Astrocyte (in vitro differentiated cells and primary cell): ENCODE measurements around the gene SCGN. TPM values are rescaled to one million over a fixed set of nuclear protein-coding genes. Genes with fewer than 3 reads are reported as not detected.
"Not testable (repeated sequence)": the region's sequence is repeated elsewhere in the genome, so short reads cannot be mapped to it uniquely, and the experiment has no call there.

Source experiments
- DNase-seq: peaks from one replicate; pipeline ENCODE4 v3.0.0-alpha.2; 2010; ENCODE audit warnings: low read depth
- FAIRE-seq: peaks from 2 replicates; lab custom pipeline; 2011; peaks lifted over from hg19 to GRCh38; lab: Jason Lieb, UNC
- H2AFZ ChIP-seq: 2 replicates; pipeline ENCODE4 v1.6.0; 2012; ENCODE audit warnings: low read depth, low read length, inconsistent platforms
- H3K27ac ChIP-seq: 2 replicates; pipeline ENCODE4 v1.5.1; 2011; ENCODE audit warnings: low read depth, low read length, inconsistent platforms
- H3K27me3 ChIP-seq: 2 replicates; pipeline ENCODE4 v1.6.0; 2011; ENCODE audit warnings: low read length, inconsistent platforms; ENCODE audit not compliant: insufficient read depth
- H3K36me3 ChIP-seq: 2 replicates; pipeline ENCODE4 v1.5.1; 2011; ENCODE audit warnings: low read length, inconsistent platforms; ENCODE audit not compliant: insufficient read depth
- H3K4me1 ChIP-seq: 2 replicates; pipeline ENCODE4 v1.5.1; 2011; ENCODE audit warnings: low read length, inconsistent platforms; ENCODE audit not compliant: insufficient read depth
- H3K4me2 ChIP-seq: 2 replicates; pipeline ENCODE4 v1.6.0; 2012; ENCODE audit warnings: low read length, inconsistent platforms
- H3K4me3 ChIP-seq: 2 replicates; pipeline ENCODE4 v1.5.1; 2011; ENCODE audit warnings: low read depth, mild to moderate bottlenecking, low read length, inconsistent platforms; ENCODE audit not compliant: insufficient read depth
- H3K79me2 ChIP-seq: 2 replicates; pipeline ENCODE4 v1.6.0; 2012; ENCODE audit warnings: mild to moderate bottlenecking, low read length, inconsistent platforms; ENCODE audit not compliant: insufficient read depth
- H3K9ac ChIP-seq: 2 replicates; pipeline ENCODE4 v1.6.0; 2012; ENCODE audit warnings: mild to moderate bottlenecking, low read length, inconsistent platforms
- H3K9me3 ChIP-seq: 2 replicates; pipeline ENCODE4 v1.5.1; 2012; ENCODE audit warnings: low read depth, mild to moderate bottlenecking, low read length, inconsistent platforms; ENCODE audit not compliant: insufficient read depth
- H4K20me1 ChIP-seq: 2 replicates; pipeline ENCODE4 v1.6.0; 2012; ENCODE audit warnings: low read length, inconsistent platforms; ENCODE audit not compliant: insufficient read depth
- H3K27ac Mint-ChIP-seq: one replicate; pipeline ENCODE4 v1.8.0; 2021; ENCODE audit warnings: mild to moderate bottlenecking, mixed read lengths; ENCODE audit not compliant: unreplicated experiment
- H3K27me3 Mint-ChIP-seq: one replicate; pipeline ENCODE4 v1.8.0; 2021; ENCODE audit warnings: low read depth, mixed read lengths; ENCODE audit not compliant: unreplicated experiment
- H3K36me3 Mint-ChIP-seq: one replicate; pipeline ENCODE4 v1.8.0; 2021; ENCODE audit warnings: low read depth, mixed read lengths; ENCODE audit not compliant: unreplicated experiment
- H3K4me1 Mint-ChIP-seq: one replicate; pipeline ENCODE4 v1.8.0; 2021; ENCODE audit warnings: low read depth, mixed read lengths; ENCODE audit not compliant: unreplicated experiment
- H3K4me3 Mint-ChIP-seq: one replicate; pipeline ENCODE4 v1.8.0; 2021; ENCODE audit warnings: mild to moderate bottlenecking, moderate library complexity, mixed read lengths; ENCODE audit not compliant: unreplicated experiment
- H3K9me3 Mint-ChIP-seq: one replicate; pipeline ENCODE4 v1.8.0; 2021; ENCODE audit warnings: mild to moderate bottlenecking, mixed read lengths; ENCODE audit not compliant: unreplicated experiment
- EZH2 ChIP-seq: IDR thresholded peaks from 2 replicates; pipeline ENCODE4 v1.6.1; 2012; ENCODE audit warnings: mild to moderate bottlenecking, low read length, inconsistent platforms; ENCODE audit not compliant: insufficient read depth
- total RNA-seq: library from RNA; stranded (reverse); gene quantifications from 2 replicates; pipeline ENCODE4 v1.2.1, GENCODE V29; 2021
- TF ChIP-seq, protein P1 (sequence below): IDR thresholded peaks from 2 replicates; pipeline ENCODE4 v1.5.1; 2011; ENCODE audit warnings: low read depth, mild to moderate bottlenecking, inconsistent platforms, low read length, moderate library complexity; ENCODE audit not compliant: insufficient read depth

Gene SCGN
- total RNA-seq, 1 donor from 2014 or later: not detected

DNA sequence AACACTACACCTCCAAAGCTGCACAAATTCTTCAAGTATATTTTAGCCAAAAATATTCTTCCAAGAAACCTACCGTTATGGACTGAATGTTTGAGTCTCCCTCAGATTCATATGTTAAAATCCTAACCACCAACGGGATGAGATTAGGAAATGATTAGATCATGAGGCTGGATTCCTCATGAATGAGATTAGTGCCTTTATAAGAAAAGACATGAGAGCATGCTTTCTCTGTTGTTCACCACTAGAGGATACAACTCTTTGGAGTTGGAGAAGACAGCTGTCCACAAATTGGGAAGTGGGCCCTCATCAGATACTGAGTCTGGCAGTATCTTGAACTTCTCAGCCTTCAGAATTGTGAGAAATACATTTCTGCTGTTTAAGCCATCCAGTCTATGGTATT, 95.5 kb downstream of the SCGN start:
- Mint-ChIP-seq H3K27me3 (no peaks in the 10 kb centered on the region), H3K36me3 (no peaks in the 10 kb centered on the region), H3K4me3 (no peak overlapping the region), H3K27ac (no peak overlapping the region), H3K9me3 (no peaks in the 10 kb centered on the region), H3K4me1 (peaks cover 7% of the 10 kb centered on the region)
- Histone ChIP-seq H3K4me2 (no peak overlapping the region), H3K9ac (no peak overlapping the region), H3K27me3 (no peaks in the 10 kb centered on the region), H3K4me3 (no peak overlapping the region), H3K36me3 (no peaks in the 10 kb centered on the region), H3K27ac (no peak overlapping the region), H2AFZ (no peak overlapping the region), H3K4me1 (no peaks in the 10 kb centered on the region), H4K20me1 (no peaks in the 10 kb centered on the region), H3K9me3 (peaks cover 3% of the 10 kb centered on the region), H3K79me2 (no peaks in the 10 kb centered on the region)
- FAIRE-seq (no peak), DNase-seq (no peak)
- TF ChIP-seq, protein P1, sequence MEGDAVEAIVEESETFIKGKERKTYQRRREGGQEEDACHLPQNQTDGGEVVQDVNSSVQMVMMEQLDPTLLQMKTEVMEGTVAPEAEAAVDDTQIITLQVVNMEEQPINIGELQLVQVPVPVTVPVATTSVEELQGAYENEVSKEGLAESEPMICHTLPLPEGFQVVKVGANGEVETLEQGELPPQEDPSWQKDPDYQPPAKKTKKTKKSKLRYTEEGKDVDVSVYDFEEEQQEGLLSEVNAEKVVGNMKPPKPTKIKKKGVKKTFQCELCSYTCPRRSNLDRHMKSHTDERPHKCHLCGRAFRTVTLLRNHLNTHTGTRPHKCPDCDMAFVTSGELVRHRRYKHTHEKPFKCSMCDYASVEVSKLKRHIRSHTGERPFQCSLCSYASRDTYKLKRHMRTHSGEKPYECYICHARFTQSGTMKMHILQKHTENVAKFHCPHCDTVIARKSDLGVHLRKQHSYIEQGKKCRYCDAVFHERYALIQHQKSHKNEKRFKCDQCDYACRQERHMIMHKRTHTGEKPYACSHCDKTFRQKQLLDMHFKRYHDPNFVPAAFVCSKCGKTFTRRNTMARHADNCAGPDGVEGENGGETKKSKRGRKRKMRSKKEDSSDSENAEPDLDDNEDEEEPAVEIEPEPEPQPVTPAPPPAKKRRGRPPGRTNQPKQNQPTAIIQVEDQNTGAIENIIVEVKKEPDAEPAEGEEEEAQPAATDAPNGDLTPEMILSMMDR: no peak
- no peak for TF ChIP-seq EZH2

DNA sequence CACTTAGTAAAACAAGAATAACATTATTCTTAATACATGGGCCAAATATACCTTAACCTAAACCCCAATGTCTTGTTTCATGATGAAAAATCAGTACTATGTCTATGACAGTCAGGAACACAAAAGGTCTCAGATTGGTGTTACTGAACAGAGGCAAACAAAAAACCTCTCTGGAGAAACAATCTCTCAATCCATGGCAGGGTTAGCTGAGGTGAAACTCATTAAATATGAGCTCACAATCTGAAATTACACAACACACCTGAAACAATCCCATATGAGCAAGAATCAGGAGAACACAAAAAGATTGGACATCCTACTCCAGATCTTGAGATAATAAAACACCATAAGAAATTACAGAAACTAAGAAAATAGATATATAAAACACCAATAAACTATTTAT, 96.0 kb downstream of the SCGN start:
- H3K36me3 ChIP-seq: no peaks in the 10 kb centered on the region
- DNase-seq: no peak
- H3K27ac ChIP-seq: no peak overlapping the region
- H2AFZ ChIP-seq: no peak overlapping the region
- H3K9me3 Mint-ChIP-seq: no peaks in the 10 kb centered on the region
- TF ChIP-seq, protein P1: no peak
- TF ChIP-seq EZH2: no peak
- H3K9me3 ChIP-seq: peaks cover 3% of the 10 kb centered on the region
- no peak overlapping the region for H3K4me2 ChIP-seq
- no peaks in the 10 kb centered on the region for H3K27me3 ChIP-seq
- no peaks in the 10 kb centered on the region for H4K20me1 ChIP-seq
- H3K79me2 ChIP-seq: no peaks in the 10 kb centered on the region
- H3K4me1 ChIP-seq: no peaks in the 10 kb centered on the region
- H3K4me1 Mint-ChIP-seq: peaks cover 7% of the 10 kb centered on the region
- no peak overlapping the region for H3K4me3 ChIP-seq
- no peaks in the 10 kb centered on the region for H3K27me3 Mint-ChIP-seq
- H3K27ac Mint-ChIP-seq: no peak overlapping the region
- FAIRE-seq: no peak
- H3K4me3 Mint-ChIP-seq: no peak overlapping the region
- H3K36me3 Mint-ChIP-seq: no peaks in the 10 kb centered on the region
- H3K9ac ChIP-seq: no peak overlapping the region

DNA sequence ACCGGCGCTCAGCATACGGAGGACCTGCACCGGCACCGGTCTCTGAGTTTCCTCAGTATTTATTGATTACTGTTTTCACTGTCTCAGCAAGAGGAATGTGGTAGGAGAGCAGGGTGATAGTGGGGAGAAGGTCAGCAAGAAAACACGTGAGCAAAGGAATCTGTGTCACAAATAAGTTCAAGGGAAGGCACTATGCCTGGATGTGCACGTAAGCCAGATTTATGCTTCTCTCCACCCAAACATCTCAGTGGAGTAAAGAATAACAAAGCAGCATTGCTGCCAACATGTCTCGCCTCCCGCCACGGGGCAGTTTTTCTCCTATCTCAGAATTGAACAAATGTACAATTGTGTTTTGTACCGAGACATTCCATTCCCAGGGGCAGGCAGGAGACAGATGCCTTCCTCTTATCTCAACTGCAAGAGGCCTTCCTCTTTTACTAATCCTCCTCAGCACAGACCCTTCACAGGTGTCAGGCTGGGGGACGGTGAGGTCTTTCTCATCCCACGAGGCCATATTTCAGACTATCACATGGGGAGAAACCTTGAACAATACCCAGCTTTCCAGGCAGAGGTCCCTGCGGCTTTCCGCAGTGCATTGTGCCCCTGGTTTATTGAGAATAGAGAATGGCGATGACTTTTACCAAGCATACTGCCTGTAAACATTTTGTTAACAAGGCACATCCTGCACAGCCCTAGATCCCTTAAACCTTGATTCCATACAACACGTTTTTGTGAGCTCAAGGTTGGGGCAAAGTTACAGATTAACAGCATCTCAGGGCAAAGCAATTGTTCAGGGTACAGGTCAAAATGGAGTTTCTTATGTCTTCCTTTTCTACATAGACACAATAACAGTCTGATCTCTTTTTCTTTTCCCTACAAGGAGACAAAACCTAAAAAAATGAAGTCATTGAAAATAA, 96.8 kb downstream of the SCGN start:
- H3K4me2 ChIP-seq, FAIRE-seq, DNase-seq, H3K4me1 Mint-ChIP-seq, H3K27ac Mint-ChIP-seq, H3K9me3 ChIP-seq, H3K27me3 ChIP-seq, H3K9me3 Mint-ChIP-seq, H3K9ac ChIP-seq, H3K4me3 Mint-ChIP-seq, H3K4me1 ChIP-seq, H4K20me1 ChIP-seq, H3K36me3 ChIP-seq, H3K27ac ChIP-seq, H3K27me3 Mint-ChIP-seq, H3K36me3 Mint-ChIP-seq, H3K79me2 ChIP-seq, H3K4me3 ChIP-seq, H2AFZ ChIP-seq: not testable (repeated sequence)
